Measurements from ENCODE around the gene LUZP4.
"Not testable (repeated sequence)": the region's sequence is repeated elsewhere in the genome, so short reads cannot be mapped to it uniquely, and the experiment has no call there.

Gene LUZP4

DNA sequence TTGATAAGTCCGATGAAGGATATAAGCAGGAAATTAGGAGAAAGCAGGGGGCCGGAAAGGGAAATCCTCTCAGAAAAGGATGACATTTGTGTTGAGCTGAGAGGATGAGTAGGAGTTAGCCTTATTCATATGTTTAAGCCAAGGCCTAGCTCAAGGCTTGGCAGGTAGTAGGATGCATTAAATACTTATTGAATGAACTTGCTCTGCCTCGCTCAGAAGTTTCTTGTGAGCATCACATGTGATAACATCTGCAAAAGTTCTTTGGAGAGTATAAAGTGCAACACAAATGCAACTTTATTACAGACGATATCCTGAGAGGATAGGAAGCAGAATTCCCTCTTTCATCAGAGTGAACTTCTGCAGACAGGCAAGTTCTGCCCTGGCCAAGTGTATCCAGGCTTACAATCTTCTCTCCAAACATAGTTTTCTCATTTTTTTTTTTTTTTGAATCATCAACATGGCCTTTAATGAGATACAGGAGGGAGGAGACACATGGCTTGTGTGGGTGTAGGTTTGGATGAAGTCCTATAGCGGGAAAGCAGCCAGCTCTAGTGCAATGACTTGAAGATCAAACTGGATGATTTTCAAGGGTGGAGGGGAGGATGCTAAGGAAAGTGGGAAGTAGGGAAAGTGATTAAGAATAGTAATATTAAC, 48.1 kb downstream of the LUZP4 start:
- DNase-seq (ENCODE audit: low read depth): peak; percentile 72

DNA sequence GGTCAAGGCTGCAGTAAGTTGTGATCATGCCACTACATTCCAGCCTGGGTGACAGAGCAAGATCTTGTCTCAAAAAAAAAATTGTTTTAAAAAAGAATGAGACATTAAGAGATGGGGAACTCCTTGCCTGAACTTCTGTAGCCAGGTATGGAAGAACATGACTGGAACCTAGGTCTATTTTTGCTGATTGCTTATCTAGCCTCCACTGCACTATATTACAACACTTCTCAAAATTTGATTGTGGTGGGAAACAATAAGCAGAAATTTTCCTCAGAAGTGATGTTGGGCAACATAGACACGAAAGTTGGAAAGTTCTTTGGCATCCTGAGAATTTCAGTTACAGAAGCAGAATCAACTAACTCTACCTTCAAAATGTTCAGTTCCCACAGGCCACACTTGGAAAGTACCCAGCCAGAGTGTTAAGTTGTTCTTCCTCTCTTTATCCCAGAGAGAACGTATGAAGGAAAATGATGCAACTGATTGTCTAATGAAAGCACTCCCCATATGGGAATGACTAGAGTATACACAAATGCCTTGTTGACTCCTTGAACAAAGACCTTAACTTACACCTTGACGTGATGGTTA, 50.0 kb downstream of the LUZP4 start:
- DNase-seq (ENCODE audit: low read depth): peak; percentile 69

DNA sequence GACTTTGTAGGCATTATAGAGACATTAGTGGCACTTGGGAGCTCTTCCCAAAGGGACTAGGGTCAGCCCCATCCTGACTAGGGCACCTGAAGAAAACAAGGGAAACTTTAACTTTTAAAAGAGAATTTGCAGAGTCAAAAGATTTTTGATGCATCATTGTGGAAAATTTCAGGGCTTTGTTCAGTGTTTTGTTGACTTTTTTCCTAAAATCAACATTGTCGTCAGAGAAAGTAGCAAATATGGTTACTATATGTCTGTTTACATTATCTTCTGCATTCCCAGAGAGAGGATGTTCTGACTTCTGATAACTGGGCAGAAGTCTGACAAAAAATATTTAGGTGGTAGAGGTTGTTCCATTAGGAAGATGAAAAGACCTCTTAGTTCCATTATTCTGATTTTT, 51.9 kb downstream of the LUZP4 start:
- DNase-seq (ENCODE audit: low read depth): no peak

GRCh38 chrX:115344885-115345614, 55.5 kb downstream of the LUZP4 start:
- DNase-seq (ENCODE audit: low read depth): peak; percentile 94

DNA sequence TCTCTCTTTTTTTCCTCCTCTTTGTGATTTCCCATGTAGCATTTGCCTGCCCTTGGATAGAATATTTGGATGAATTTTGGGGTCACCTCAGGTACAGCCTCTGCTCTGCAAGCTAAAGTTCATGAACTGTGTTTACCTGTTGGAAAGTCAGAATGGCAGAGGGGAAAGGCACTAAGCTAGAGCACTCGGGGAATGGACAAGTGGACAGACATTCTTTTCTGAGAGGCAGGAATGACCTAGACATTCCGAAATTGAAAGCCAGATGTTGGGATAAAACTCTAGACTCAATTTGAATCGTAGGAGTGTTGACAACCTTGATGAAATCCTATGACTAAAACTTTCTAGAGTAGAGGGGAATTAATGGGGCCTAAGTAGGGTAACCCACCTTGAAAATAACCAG, 56.1 kb downstream of the LUZP4 start:
- no peak for DNase-seq (ENCODE audit: low read depth)

DNA sequence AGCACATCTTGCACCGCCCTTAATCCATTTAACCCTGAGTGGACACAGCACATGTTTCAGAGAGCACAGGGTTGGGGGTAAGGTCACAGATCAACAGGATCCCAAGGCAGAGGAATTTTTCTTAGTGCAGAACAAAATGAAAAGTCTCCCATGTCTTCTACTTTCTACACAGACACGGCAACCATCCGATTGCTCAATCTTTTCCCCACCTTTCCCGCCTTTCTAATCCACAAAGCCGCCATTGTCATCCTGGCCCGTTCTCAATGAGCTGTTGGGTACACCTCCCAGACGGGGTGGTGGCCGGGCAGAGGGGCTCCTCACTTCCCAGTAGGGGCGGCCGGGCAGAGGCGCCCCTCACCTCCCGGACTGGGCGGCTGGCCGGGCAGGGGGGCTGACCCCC, 57.2 kb downstream of the LUZP4 start:
- not testable (repeated sequence) for DNase-seq (ENCODE audit: low read depth)

DNA sequence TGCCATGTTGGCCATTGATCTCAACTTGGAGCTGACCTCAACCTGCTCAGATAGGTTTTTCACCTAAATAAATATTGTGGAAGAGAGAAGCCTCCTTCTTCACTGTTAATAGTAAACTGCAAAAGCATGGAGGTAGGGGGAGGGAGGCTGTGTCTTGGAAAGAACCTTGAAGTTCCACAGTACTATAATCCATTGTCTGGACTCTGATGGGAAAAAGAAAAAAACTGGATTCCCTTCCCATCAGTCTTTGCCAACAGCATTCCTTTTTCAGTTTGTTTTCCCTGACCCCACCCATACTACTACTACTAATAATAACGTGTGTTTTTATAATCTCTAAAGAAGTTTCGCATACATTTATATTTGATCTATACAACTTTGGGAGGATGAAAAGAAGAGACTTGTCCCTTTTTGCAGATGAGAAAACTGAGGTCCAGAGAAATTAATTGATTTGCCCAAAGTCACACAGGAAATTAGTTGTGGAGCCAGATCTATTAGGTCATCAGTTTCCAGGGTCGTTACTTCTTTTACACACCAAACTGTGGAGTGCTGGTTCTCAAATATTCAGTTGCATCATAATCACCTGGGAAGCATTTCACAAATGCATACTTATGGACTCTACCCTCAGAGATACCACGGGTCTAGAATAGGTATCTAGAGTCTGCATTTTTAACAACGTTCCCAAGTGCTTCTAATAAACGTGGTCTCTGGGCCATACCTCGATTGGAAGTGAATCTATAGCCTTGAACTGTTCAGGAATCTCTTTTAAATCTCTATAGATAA, 59.1 kb downstream of the LUZP4 start:
- no peak for DNase-seq (ENCODE audit: low read depth)

GRCh38 chrX:115350711-115351381, 61.3 kb downstream of the LUZP4 start:
- peak; percentile 75 for DNase-seq (ENCODE audit: low read depth)

DNA sequence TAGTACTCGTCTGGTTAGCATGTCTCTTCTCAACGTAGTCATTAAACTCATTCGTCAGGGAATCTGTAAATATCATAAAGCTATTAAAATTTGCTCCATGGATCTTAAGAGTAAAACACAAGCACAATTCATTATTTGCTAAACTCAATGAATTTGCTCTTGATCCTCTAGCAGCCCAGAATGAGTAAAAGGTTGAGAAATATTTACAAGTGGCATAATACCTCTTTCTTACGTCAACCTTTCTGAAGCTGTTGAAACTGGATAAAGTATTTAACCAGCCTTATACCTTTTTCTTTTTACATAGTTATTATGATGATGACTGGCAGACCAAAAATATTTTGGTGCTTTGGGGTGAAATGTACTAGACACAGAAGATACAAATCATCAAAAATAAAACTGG, 66.9 kb downstream of the LUZP4 start:
- DNase-seq (ENCODE audit: low read depth): no peak
